HG03571 (cell line): ENCODE results near the gene CCDC57.

Experiments used
- ATAC-seq: cut with Tn5 transposase; IDR thresholded peaks from one replicate; pipeline ENCODE4 v1.9.1; 2021; ENCODE audit not compliant: unreplicated experiment

CCDC57 gene

DNA sequence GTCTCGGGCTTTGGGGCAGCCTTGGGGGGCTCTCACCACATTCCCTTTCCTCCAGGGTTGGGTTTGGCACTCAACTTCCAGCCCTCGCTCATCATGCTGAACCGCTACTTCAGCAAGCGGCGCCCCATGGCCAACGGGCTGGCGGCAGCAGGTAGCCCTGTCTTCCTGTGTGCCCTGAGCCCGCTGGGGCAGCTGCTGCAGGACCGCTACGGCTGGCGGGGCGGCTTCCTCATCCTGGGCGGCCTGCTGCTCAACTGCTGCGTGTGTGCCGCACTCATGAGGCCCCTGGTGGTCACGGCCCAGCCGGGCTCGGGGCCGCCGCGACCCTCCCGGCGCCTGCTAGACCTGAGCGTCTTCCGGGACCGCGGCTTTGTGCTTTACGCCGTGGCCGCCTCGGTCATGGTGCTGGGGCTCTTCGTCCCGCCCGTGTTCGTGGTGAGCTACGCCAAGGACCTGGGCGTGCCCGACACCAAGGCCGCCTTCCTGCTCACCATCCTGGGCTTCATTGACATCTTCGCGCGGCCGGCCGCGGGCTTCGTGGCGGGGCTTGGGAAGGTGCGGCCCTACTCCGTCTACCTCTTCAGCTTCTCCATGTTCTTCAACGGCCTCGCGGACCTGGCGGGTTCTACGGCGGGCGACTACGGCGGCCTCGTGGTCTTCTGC is 24.6 kb upstream of the CCDC57 start:
- no peak for ATAC-seq

- ATAC-seq, result no peak
Measured at GRCh38 chr17:82236142-82236971, 23.7 kb upstream of the CCDC57 start.

DNA sequence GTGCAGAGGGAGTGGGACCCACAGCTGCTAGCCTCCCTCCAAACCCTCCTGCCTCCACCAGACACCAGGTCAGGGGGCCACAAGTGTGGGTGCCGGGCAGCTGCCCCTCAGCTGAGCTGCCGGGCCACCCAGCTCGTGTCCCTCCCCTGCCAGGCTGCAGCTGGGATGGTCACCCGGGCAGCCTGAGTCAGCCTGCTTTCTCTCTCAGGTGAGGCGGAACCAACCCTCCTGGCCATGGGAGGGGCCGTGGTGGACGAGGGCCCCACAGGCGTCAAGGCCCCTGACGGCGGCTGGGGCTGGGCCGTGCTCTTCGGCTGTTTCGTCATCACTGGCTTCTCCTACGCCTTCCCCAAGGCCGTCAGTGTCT is 23.1 kb upstream of the CCDC57 start:
- no peak for ATAC-seq

GRCh38 chr17:82235056-82235774 is 22.6 kb upstream of the CCDC57 start:
- no peak for ATAC-seq

- ATAC-seq, result no peak
Measured at GRCh38 chr17:82234211-82235055, 21.8 kb upstream of the CCDC57 start.

DNA sequence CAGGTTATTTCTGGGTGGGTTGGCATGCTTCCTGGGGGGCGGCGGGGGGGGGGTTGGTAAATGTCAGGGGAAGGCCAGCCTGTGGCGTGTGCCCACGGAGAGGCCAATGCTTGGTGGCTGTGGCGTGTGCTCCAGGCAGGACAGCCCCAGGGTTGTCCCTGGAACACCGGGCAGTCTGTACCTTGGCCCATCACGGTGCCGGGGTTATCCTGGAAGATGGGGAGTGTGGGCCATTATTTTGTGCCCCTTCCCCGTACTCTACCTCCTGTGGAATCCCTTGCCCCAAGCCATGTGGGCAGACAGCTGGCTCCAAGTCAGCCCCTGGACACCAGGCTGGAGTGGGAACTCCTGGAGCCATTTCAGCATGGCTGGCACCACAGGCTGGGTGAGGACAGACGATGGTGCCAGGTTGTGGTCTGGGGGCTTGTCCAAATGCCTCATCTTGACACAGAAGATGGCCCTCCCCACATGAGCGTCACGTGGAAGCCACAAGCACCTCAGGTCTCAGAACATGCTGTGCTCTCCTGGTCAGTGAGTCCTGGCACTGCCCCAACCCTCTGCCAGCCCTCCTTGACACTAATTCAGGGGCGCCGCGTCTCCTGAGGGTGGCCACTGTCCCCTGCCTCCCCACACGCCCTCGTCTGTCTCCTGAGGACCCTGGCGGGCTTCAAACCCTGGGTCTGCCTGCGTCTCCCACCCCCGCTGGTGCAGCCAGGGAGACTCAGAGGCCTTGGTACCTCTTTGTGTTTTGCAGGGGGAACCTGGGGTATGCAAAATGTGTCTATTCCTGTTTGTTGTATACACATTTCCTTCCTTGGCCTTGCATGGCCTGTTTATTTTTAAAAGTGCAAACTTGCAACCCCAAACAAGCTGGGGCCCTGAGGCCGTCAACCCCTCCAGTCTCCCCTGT is 20.5 kb upstream of the CCDC57 start:
- no peak for ATAC-seq

DNA sequence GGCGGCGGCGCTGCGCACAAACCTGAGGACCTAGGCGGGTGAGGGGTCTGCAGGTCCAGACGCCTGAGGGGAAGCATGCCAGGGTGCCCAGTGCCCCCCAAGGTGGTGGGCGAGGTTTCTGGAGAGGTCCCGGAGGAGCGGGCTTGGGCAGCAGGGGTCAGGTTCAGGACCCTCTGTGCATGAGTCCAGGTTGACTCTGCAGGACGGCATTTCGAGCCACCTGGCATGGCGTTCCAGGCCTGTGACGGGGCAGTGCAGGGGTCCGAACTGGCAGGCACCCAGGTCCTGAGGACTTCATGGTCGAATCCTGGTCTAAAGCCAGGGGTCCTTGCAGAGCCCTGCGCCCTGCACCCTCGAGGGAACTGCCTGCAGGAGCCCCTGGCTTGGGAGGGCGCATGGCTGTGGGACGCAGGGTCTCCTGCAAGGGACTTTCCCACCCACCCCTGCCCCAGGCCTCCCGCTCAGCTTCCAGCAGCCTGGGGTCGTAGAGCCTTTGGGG is 19.7 kb upstream of the CCDC57 start:
- ATAC-seq, result no peak

- ATAC-seq, result no peak
Measured at GRCh38 chr17:82231562-82232321, 19.1 kb upstream of the CCDC57 start.

DNA sequence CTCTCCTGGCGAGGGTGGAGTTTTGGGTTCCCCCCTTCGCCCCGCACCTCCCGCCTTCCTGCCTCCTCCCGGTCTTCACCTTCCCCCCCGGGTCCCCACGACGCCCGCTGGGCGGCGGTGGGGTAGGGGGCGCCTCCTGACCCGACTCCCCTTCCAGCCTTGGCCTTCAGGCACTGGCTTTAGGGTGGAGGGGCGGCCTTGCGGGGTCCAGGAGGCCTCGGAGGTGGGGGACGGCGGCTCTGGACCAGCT is 18.6 kb upstream of the CCDC57 start:
- ATAC-seq, result no peak

GRCh38 chr17:82230609-82231311 is 18.1 kb upstream of the CCDC57 start:
- no peak for ATAC-seq

- no peak for ATAC-seq
Measured at GRCh38 chr17:82229698-82230608, 17.3 kb upstream of the CCDC57 start.

GRCh38 chr17:82228842-82229697 is 16.4 kb upstream of the CCDC57 start, which contains the start of gene SLC16A3:
Gene SLC16A3, plus strand, starts transcription at chr17:82229042. Its CDS starts 6,967 bp downstream, at chr17:82236009.
- peak; percentile 32 for ATAC-seq

GRCh38 chr17:82228278-82228841 is 15.7 kb upstream of the CCDC57 start:
- ATAC-seq, result no peak

- no peak for ATAC-seq
Measured at GRCh38 chr17:82227629-82228277, 15.1 kb upstream of the CCDC57 start.

GRCh38 chr17:82226809-82227628 is 14.4 kb upstream of the CCDC57 start:
- ATAC-seq, result no peak
